Sigmoid colon (tissue), 4 donors: ENCODE data around the gene IGLON5.

Source experiments
- EP300 ChIP-seq, 4 donors: sonication (generic); formaldehyde crosslinking; IDR thresholded peaks; one replicate each; pipeline ENCODE4 v1.6.1; 2017; ENCODE audit warnings: antibody characterized with exemption in 4 of 4
- POLR2A ChIP-seq, 2 donors: fragments of 450-650 bp; IDR thresholded peaks; one replicate each; pipeline ENCODE4 v1.6.1; 2016; ENCODE audit warnings: antibody characterized with exemption in 2 of 2, mild to moderate bottlenecking in 2 of 2, moderate library complexity in 2 of 2
- TF ChIP-seq, protein P1 (sequence below), 4 experiments: fragments of 450-650 bp in 3 of 4; fragments of 200-600 bp in 1 of 4; IDR thresholded peaks; one replicate each; pipeline ENCODE4 v1.5.1; 2016 to 2019; ENCODE audit warnings: antibody characterized with exemption in 4 of 4, mild to moderate bottlenecking in 3 of 4, moderate library complexity in 2 of 4

- TF ChIP-seq, protein P1, sequence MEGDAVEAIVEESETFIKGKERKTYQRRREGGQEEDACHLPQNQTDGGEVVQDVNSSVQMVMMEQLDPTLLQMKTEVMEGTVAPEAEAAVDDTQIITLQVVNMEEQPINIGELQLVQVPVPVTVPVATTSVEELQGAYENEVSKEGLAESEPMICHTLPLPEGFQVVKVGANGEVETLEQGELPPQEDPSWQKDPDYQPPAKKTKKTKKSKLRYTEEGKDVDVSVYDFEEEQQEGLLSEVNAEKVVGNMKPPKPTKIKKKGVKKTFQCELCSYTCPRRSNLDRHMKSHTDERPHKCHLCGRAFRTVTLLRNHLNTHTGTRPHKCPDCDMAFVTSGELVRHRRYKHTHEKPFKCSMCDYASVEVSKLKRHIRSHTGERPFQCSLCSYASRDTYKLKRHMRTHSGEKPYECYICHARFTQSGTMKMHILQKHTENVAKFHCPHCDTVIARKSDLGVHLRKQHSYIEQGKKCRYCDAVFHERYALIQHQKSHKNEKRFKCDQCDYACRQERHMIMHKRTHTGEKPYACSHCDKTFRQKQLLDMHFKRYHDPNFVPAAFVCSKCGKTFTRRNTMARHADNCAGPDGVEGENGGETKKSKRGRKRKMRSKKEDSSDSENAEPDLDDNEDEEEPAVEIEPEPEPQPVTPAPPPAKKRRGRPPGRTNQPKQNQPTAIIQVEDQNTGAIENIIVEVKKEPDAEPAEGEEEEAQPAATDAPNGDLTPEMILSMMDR (IDR thresholded peaks at IDR 0.05) = no peak
- no peak for TF ChIP-seq EP300 (IDR thresholded peaks at IDR 0.05)
- TF ChIP-seq POLR2A (IDR thresholded peaks at IDR 0.05) = no peak
Observed at GRCh38 chr19:51375504-51376221, 64.2 kb downstream of the IGLON5 start.
